Hindlimb muscle (tissue), 1 donor: ENCODE measurements around the gene FAM83C. TPM values are rescaled to one million over a fixed set of nuclear protein-coding genes. Genes with fewer than 3 reads are reported as not detected.
"Not testable (repeated sequence)": the region's sequence is repeated elsewhere in the genome, so short reads cannot be mapped to it uniquely, and the experiment has no call there.

ENCODE experiments used
- DNase-seq: peaks from one replicate; pipeline ENCODE4 v3.0.0-alpha.2; 2013
- polyA plus RNA-seq: library from polyadenylated mRNA; unstranded; fragments of 120-200 nt; gene quantifications from one replicate; pipeline ENCODE4 v1.2.1, GENCODE V29; 2013; ENCODE audit not compliant: insufficient read length

Gene FAM83C
- polyA plus RNA-seq, 1 donor: 0.17 TPM

GRCh38 chr20:35318502-35319157 lies 26.4 kb upstream of the FAM83C start:
- no peak for DNase-seq

DNA sequence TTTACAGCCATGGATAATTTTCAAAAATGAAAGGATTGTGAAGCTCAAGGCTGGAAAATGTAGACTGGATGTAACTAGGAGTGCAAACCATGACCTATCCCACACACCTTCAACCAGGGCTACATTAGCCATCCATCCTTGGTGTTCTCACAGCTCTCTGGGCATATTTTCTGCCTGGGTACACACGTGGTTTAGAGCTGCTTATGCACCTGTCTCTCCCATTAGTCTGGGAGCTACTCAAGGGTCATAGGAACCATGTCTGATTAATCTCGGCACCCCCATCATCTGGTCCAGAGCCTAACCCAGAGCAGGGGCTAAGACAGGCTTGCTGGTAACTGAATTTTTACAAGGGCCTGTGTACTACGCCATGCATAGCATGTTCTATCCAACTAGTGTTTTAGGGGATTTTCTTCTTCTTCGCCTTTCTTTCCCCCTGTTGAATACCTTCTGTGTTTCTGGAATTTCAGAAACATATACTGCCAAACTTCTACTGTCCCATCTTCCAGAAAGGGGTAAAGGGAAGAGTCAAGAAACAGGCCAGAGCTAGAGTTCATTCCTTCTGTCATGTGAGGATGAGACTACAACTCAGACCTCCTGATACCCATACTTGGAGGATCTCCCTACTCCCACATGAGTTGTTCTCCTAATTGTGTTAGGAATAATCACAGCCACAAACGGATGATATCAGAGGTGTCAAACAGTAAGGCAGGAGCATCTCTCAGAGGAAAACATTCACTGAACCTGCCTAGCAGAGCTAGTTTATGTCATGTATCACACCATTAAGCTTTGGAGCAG lies 25.4 kb upstream of the FAM83C start:
- DNase-seq: no peak

- DNase-seq: no peak
Observed at GRCh38 chr20:35316086-35316485, 23.9 kb upstream of the FAM83C start.

- not testable (repeated sequence) for DNase-seq
Observed at GRCh38 chr20:35315632-35316020, 23.4 kb upstream of the FAM83C start.

DNA sequence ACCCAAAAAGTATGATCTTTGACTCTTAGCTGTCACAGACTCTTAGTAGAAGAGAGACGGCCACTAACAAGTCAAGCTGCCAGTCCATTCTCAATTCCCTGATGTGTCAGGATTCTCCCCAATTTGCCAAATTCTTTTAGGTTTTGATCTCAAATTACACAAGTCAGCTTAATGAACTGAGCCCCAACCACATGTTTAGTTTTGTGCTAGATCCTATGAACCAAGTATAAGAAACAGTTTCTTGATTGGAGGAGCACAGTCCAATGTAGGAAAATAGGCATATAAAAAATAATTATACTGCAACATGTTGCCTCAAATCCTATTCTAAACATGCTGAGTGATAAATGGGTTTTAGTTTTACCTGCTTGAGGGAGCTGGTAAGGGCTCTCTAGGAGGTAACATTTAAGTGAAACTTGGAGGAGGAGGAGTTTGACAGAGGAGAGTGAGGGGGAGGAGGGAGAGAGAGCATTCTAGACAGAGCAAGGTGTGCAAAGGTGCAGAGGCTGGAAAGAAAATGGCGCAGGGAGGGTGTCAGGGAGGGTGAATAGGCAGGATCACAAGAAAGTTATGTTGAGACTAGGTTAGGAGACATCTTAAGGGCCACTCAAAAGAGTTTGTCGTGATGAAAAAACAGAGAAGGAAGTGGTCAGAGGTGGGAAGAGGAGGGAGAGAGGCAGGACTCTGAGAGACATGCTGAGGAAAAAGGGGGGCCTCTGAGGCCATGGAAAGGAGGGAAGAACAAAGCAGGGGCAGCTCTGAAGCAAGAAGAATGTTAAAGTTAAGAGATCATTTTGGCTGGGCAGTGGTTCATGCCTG lies 22.8 kb upstream of the FAM83C start:
- no peak for DNase-seq

- no peak for DNase-seq
Observed at GRCh38 chr20:35312318-35312717, 20.1 kb upstream of the FAM83C start.

GRCh38 chr20:35311822-35312221 lies 19.6 kb upstream of the FAM83C start:
- no peak for DNase-seq

DNA sequence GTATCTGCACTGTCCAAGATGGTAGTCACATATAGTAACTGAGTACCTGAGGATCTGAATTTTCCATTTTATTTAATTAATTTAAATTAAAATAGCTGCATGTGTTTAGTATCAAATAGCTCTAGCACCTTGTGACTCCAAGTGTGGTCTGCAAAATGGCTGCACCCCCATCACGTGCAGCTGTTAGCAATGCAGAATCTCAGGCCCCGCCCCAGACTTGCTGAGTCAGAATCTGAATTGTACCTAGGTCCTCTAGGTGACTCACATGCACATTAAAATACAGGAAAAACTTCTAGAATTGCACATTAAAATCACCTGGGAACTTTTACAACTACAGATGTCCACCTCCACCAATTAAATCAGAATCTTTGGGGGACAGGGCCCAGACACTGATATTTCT lies 19.2 kb upstream of the FAM83C start:
- DNase-seq: no peak

DNA sequence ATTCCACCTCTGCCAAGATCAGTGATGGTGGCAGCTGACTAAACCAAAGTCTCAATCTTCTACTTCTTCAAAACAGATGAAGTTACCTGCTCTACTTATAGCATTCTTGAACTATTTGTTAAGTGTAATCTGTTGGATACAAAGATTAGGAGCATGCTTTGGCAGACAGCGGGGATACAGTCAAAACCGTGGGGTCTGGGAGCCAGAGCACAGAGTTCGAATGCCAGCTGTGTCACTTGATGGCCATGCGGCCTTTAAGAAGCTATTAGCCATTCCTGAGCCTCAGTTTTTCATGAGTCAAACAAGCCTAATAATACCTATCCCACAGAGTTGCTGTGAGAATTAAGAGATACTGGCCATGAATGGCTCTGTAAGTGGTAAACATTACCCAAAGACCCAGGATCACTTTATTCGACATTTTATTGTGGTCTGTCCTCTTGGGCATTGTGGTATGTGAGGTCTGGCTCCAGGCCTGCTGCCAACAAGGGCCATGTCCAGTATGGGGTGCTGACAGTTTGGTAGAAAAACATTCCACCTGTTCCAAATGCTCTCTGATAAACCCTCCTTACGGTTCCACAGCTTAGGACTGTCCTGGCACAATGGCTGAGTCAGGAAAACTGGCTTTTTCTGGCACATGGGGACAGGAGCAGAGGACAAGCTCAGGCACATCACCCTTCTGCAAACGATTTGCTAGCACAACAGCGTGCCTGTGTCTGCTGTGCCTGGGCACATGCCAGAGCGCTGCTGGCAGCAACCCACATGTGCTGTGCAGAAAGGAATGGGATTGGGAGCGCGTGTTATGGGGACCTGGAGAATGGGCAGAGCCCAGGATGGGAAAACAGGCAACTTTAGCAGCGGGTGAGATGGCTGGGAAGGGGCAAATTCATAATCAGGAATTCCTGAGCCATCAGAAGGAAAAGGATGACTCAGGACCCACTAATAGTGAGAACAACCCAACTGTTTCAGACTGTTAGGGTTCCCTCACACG lies 15.7 kb upstream of the FAM83C start:
- no peak for DNase-seq

DNA sequence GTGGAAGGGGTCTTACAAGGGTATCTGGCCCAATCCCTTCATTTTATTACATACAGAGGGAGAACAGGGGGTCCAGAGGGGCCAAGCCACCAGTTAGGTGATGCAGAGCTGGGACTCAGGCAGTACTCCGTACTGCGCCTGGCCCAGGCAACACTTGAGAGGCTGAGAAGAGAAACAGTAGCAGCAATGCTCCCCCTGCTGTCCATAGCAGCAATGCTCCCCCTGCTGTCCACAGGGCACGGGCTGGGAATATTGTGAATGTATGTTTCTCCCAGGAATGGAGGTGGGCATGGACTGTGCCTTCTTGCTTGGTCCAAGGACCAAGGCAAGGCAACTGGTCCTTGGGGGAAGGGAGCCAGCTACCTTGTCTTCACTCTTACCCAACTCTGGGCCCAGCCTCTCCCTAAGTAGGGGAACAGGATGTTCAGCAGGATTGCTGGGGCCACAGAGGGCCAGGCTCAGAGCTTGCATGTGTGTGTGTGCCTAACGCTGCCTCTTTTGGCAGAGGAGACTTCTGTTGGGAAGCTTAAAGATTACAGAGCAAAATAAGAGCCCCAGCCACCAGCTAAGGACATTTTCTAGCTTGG lies 14.8 kb upstream of the FAM83C start:
- no peak for DNase-seq

DNA sequence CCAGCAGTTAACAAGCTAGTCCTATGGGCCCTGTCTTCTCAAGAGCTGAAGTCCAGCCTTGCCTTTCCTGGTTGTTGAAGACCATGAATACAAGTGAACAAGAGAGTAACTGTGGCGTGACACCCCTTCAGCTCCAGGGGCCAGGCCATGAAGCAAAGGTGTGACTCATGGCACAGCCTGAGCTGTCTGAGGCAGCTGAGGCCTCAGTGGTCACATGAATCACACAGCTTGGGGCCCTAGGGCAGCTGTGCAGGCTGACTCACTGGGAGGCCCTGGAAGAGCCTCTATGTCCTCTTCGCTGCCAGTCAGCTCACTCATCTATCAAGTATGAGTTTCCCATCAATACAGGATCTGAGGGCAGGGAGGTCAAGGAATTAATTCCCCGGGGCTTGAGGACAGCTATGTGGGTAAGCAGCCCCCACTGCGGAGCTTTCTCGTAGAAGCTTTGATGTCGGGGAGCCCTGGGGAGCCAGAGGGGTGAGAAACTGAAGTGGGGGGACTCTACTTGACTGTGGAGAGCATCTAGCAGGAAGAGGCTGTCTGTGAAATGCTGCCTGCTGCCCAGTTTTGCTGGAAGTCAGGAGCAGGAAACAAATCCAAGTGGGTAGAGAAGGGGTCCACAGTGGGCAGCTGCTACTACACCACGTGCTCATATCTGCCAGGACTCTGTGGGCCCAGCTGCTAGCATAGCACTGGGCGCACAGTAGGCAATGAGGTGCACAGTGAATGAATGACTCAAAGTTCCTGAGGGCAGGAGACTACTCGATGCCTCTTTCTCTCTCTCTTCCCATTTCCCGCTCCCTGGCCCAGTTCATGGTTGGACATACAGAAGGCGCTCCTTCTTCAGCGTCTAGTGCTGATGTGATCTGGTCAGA lies 13.7 kb upstream of the FAM83C start:
- no peak for DNase-seq

GRCh38 chr20:35304956-35305355 lies 12.7 kb upstream of the FAM83C start:
- DNase-seq: no peak

DNA sequence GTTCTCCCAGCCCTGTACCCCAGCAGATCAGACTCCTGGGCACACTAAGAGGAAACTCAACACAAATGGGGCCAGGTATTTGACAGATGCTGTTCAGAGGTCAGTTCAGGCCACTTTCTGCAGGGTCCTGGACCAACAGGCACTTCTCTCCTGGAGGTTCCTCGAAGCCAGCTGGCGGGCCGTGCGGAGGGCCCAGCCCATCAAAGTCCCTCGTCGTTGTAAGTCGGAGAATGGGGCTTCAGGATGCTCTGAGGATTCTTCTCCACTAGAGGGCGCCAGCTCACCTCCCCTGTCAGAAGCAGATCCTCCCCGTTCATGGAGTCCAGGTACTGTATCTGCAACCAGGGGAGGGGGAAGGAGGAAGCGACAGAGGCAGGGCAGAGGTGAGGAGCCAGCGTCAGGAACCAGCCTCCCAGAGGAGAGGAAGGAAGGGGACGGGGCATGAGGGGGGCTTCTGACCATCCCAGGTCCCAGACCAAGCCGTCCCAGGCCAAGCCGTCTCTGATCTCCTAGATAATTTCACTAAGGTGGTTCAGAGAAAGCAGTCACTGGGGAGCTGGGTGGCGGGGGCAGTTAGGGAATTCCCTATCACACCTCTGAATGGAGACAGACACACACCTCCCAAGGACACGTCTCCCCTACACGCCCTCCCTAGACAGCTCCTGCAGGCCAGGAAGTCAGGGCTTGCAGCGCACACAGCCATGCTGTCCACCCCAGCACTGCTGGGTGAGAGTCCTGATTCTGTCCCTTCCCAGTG lies 11.7 kb upstream of the FAM83C start:
- DNase-seq: peak; percentile 74

- DNase-seq: no peak
Observed at GRCh38 chr20:35303382-35303734, 11.1 kb upstream of the FAM83C start.

DNA sequence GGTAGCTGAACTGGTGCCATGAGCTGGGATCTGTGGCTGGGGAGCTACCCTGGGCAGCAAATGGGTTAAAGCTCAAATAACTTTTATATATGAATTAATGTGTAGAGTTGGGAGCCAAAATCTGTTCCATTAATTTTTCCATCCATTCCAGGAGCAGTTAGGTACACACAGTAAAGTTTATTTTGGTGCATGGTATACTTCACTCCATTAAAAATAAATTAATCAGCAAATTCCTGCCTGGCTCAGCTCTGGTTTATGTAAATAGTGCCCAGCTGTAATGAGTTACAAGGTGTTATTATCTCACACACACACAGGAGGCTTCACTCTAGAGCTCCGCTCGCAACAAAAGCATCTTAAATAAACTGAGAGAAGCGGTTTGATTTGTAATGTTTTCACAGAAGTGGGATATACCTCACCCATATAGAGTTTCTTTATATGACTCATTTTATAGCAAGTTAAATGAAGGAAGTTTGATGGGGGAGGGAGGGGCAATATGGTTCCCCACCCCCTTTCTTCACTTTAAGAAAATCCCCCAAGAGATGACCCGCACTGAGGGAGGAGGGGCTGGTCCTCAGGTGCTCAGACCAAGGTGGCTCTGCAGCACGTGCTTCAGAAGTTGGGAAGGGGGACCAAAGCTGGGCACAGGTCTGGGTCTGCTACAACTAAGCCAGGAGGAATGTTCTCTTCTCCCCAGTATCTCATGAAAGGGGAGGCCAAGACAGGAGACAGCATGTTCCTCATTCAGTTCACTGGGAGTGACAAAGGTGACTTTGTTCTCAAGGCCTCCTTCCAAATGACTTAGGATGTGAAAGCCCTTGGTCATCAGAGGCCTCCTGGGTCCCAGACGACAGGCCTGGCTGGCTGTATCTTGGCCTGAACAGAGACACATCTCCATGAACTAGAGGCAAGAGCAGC lies 10.5 kb upstream of the FAM83C start:
- DNase-seq: no peak

DNA sequence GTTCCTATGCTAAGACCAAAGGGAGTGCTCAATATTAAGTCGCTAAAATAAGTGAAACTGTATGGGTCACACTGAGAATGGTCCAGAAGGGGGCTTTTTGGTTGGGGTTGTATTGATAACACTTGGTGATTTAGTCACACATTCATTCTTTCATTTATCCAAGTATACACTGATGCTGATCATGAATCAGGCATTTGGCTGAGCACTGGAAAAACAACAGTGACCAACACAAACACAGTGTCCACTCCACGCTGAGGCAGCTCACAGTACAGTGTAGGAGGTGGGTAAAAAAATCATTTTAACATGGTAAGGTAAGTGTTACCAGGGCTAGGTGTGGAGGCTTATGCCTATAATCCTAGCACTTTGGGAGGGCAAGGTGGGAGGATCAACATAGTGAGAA lies 9.2 kb upstream of the FAM83C start:
- DNase-seq: no peak

GRCh38 chr20:35300469-35301262 lies 8.4 kb upstream of the FAM83C start:
- DNase-seq: no peak

- no peak for DNase-seq
Observed at GRCh38 chr20:35299780-35300179, 7.6 kb upstream of the FAM83C start.
